GM23338 (cell line): ENCODE measurements around the gene KLHDC9. TPM values are rescaled to one million over a fixed set of nuclear protein-coding genes. Genes with fewer than 3 reads are reported as not detected.

Experiments
- ATAC-seq: fragments of 200-7000 bp; cut with Tn5 transposase; 3 replicates; pipeline ENCODE4 v1.9.1; 2020
- DNase-seq: peaks from one replicate; pipeline ENCODE4 v3.0.0-alpha.2; 2015; ENCODE audit warnings: low spot score
- H2AFZ ChIP-seq: fragments of 200-600 bp; sonication (generic); 2 replicates; pipeline ENCODE4 v1.8.0; 2016; ENCODE audit warnings: antibody characterized with exemption, mild to moderate bottlenecking, moderate library complexity
- H3F3A ChIP-seq: fragments of 200-600 bp; sonication (generic); replicated peaks from 2 replicates; pipeline ENCODE4 v1.8.0; 2017; ENCODE audit warnings: antibody characterized with exemption, mixed run types, low read depth
- H3K27ac ChIP-seq: fragments of 200-600 bp; sonication (generic); 2 replicates; pipeline ENCODE4 v1.6.1; 2016; ENCODE audit warnings: low read depth
- H3K27me3 ChIP-seq: fragments of 200-600 bp; sonication (generic); 2 replicates; pipeline ENCODE4 v1.8.0; 2016; ENCODE audit warnings: mild to moderate bottlenecking, mixed run types, moderate library complexity; ENCODE audit not compliant: insufficient read depth
- H3K36me3 ChIP-seq: fragments of 200-600 bp; sonication (generic); 2 replicates; pipeline ENCODE4 v1.8.0; 2016; ENCODE audit warnings: mild to moderate bottlenecking; ENCODE audit not compliant: insufficient read depth
- H3K4me1 ChIP-seq: fragments of 200-600 bp; sonication (generic); 2 replicates; pipeline ENCODE4 v1.8.0; 2016; ENCODE audit warnings: mild to moderate bottlenecking, moderate library complexity; ENCODE audit not compliant: insufficient read depth
- H3K4me2 ChIP-seq: fragments of 200-600 bp; sonication (generic); 2 replicates; pipeline ENCODE4 v1.7.1; 2017; ENCODE audit warnings: mixed run types
- H3K4me3 ChIP-seq: fragments of 200-600 bp; sonication (generic); 2 replicates; pipeline ENCODE4 v1.6.1; 2016; ENCODE audit warnings: mixed run types
- H3K79me2 ChIP-seq: fragments of 200-600 bp; sonication (generic); replicated peaks from 2 replicates; pipeline ENCODE4 v1.8.0; 2017; ENCODE audit warnings: mild to moderate bottlenecking; ENCODE audit not compliant: insufficient read depth
- H3K9me2 ChIP-seq: fragments of 200-600 bp; sonication (generic); 2 replicates; pipeline ENCODE4 v1.8.0; 2017; ENCODE audit not compliant: insufficient read depth
- H4K20me1 ChIP-seq: fragments of 200-600 bp; sonication (generic); replicated peaks from 2 replicates; pipeline ENCODE4 v1.8.0; 2017; ENCODE audit warnings: mild to moderate bottlenecking; ENCODE audit not compliant: insufficient read depth
- H3K27ac Mint-ChIP-seq: 2 replicates; pipeline ENCODE4 v1.8.0; 2020; ENCODE audit warnings: inconsistent platforms, mild to moderate bottlenecking, moderate library complexity, mixed read lengths
- H3K27me3 Mint-ChIP-seq: 3 replicates; pipeline ENCODE4 v1.8.0; 2022; ENCODE audit warnings: low read depth, mild to moderate bottlenecking, moderate library complexity, mixed read lengths, inconsistent platforms; ENCODE audit not compliant: insufficient read depth, poor library complexity
- H3K36me3 Mint-ChIP-seq: 3 replicates; pipeline ENCODE4 v1.8.0; 2021; ENCODE audit warnings: low read depth, mild to moderate bottlenecking, inconsistent platforms, moderate library complexity, mixed read lengths
- H3K4me1 Mint-ChIP-seq: 3 replicates; pipeline ENCODE4 v1.8.0; 2020; ENCODE audit warnings: mild to moderate bottlenecking, inconsistent platforms, mixed read lengths
- H3K4me3 Mint-ChIP-seq: 3 replicates; pipeline ENCODE4 v1.8.0; 2021; ENCODE audit warnings: moderate library complexity, mild to moderate bottlenecking, inconsistent platforms, mixed read lengths
- H3K9me3 Mint-ChIP-seq: 3 replicates; pipeline ENCODE4 v1.8.0; 2020; ENCODE audit warnings: moderate library complexity, mild to moderate bottlenecking, inconsistent platforms, mixed read lengths
- CREB1 ChIP-seq: fragments of 250-450 bp; sonication (Bioruptor Pico); IDR thresholded peaks from 2 replicates; pipeline ENCODE4 v1.5.0; 2020; ENCODE audit warnings: low read depth, mild to moderate bottlenecking, moderate library complexity
- ETS1 ChIP-seq: IDR thresholded peaks from 2 replicates; pipeline ENCODE4 v1.6.1; 2016; ENCODE audit warnings: antibody characterized with exemption
- EZH2 ChIP-seq: fragments of 200-600 bp; sonication (generic); IDR thresholded peaks from one replicate; pipeline ENCODE4 v1.8.0; 2017; ENCODE audit warnings: antibody characterized with exemption, mild to moderate bottlenecking, low read depth; ENCODE audit not compliant: unreplicated experiment
- EZH2phosphoT487 ChIP-seq: fragments of 200-600 bp; sonication (generic); IDR thresholded peaks from one replicate; pipeline ENCODE4 v1.8.1; 2018; ENCODE audit warnings: antibody characterized with exemption; ENCODE audit not compliant: unreplicated experiment
- JUNB ChIP-seq: IDR thresholded peaks from one replicate; pipeline ENCODE4 v1.6.1; 2016; ENCODE audit warnings: antibody characterized with exemption; ENCODE audit not compliant: unreplicated experiment
- NANOG ChIP-seq: IDR thresholded peaks from 2 replicates; pipeline ENCODE4 v1.6.1; 2016; ENCODE audit warnings: antibody characterized with exemption, borderline replicate concordance
- POLR2AphosphoS5 ChIP-seq: IDR thresholded peaks from 2 replicates; pipeline ENCODE4 v1.6.1; 2016; ENCODE audit warnings: antibody characterized with exemption, low read depth
- REST ChIP-seq: IDR thresholded peaks from one replicate; pipeline ENCODE4 v1.6.1; 2018; ENCODE audit warnings: antibody characterized with exemption; ENCODE audit not compliant: unreplicated experiment
- STAT1 ChIP-seq: IDR thresholded peaks from one replicate; pipeline ENCODE4 v1.6.1; 2016; ENCODE audit warnings: antibody characterized with exemption; ENCODE audit not compliant: unreplicated experiment
- ZNF114 ChIP-seq: fragments of 250-450 bp; sonication (Bioruptor Pico); IDR thresholded peaks from 2 replicates; pipeline ENCODE4 v1.5.0; 2020; ENCODE audit warnings: mild to moderate bottlenecking, moderate library complexity
- ZNF331 ChIP-seq: fragments of 250-450 bp; sonication (Bioruptor Pico); IDR thresholded peaks from 2 replicates; pipeline ENCODE4 v1.5.0; 2020; ENCODE audit warnings: low read depth, mild to moderate bottlenecking, moderate library complexity
- polyA plus RNA-seq: library from polyadenylated mRNA; unstranded; fragments of >200 nt; fragmentation: Nextera tagmentation; extraction: Ambion mirVana; gene quantifications from 2 replicates; pipeline ENCODE4 v1.2.1, GENCODE V29; 2016
- total RNA-seq: library from RNA; depleted of rRNA; stranded (reverse); fragments of >200 nt; shearing (Covaris generic); gene quantifications from 2 replicates; pipeline ENCODE4 v1.2.3, GENCODE V29; 2014
- TF ChIP-seq, protein P1 (sequence below), 2 experiments: fragments of 200-600 bp in 1 of 2; sonication (generic) in 1 of 2; conservative IDR thresholded peaks; 2 replicates each; pipeline versions ENCODE4 v1.5.1 to v1.6.1; 2016 to 2017; ENCODE audit warnings: antibody characterized with exemption in 2 of 2, low read depth in 2 of 2, mild to moderate bottlenecking in 2 of 2, moderate library complexity in 1 of 2
- TF ChIP-seq, protein P2 (sequence below): fragments of 250-450 bp; sonication (Bioruptor Pico); IDR thresholded peaks from 2 replicates; pipeline ENCODE4 v1.5.0; 2020; ENCODE audit warnings: mild to moderate bottlenecking, moderate library complexity

Gene KLHDC9
- total and polyA plus RNA-seq, 2 experiments from 2014 or later = 5.6 to 6.6 TPM

- peaks cover 29% of the 10 kb centered on the region for H3F3A ChIP-seq
- no peak overlapping the region for H2AFZ ChIP-seq
- peaks cover 14% of the 10 kb centered on the region for H3K4me1 ChIP-seq
- DNase-seq (no peak), ATAC-seq (no peak)
- peaks cover 91% of the 10 kb centered on the region for H3K79me2 ChIP-seq
- peaks cover 9% of the 10 kb centered on the region for H3K4me1 Mint-ChIP-seq
- no peak overlapping the region for H3K4me2 ChIP-seq
- no peak overlapping the region for H3K27ac Mint-ChIP-seq
- peak overlapping the region; percentile 59; the same call in 1 of the 2 replicates for H3K27ac ChIP-seq
- peaks cover 12% of the 10 kb centered on the region for H3K27me3 Mint-ChIP-seq
- TF ChIP-seq ZNF331 (CRISPR knock-in tag) (no peak), STAT1 (no peak), NANOG (no peak), CREB1 (no peak), ZNF114 (CRISPR knock-in tag) (no peak), ETS1 (no peak), EZH2phosphoT487 (no peak), EZH2 (no peak), POLR2AphosphoS5 (no peak), JUNB (no peak), REST (no peak)
- TF ChIP-seq, protein P1, sequence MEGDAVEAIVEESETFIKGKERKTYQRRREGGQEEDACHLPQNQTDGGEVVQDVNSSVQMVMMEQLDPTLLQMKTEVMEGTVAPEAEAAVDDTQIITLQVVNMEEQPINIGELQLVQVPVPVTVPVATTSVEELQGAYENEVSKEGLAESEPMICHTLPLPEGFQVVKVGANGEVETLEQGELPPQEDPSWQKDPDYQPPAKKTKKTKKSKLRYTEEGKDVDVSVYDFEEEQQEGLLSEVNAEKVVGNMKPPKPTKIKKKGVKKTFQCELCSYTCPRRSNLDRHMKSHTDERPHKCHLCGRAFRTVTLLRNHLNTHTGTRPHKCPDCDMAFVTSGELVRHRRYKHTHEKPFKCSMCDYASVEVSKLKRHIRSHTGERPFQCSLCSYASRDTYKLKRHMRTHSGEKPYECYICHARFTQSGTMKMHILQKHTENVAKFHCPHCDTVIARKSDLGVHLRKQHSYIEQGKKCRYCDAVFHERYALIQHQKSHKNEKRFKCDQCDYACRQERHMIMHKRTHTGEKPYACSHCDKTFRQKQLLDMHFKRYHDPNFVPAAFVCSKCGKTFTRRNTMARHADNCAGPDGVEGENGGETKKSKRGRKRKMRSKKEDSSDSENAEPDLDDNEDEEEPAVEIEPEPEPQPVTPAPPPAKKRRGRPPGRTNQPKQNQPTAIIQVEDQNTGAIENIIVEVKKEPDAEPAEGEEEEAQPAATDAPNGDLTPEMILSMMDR (conservative IDR thresholded peaks at IDR 0.05; ENCODE audit: low read depth in 2 of 2) = no peak
- TF ChIP-seq, protein P2, sequence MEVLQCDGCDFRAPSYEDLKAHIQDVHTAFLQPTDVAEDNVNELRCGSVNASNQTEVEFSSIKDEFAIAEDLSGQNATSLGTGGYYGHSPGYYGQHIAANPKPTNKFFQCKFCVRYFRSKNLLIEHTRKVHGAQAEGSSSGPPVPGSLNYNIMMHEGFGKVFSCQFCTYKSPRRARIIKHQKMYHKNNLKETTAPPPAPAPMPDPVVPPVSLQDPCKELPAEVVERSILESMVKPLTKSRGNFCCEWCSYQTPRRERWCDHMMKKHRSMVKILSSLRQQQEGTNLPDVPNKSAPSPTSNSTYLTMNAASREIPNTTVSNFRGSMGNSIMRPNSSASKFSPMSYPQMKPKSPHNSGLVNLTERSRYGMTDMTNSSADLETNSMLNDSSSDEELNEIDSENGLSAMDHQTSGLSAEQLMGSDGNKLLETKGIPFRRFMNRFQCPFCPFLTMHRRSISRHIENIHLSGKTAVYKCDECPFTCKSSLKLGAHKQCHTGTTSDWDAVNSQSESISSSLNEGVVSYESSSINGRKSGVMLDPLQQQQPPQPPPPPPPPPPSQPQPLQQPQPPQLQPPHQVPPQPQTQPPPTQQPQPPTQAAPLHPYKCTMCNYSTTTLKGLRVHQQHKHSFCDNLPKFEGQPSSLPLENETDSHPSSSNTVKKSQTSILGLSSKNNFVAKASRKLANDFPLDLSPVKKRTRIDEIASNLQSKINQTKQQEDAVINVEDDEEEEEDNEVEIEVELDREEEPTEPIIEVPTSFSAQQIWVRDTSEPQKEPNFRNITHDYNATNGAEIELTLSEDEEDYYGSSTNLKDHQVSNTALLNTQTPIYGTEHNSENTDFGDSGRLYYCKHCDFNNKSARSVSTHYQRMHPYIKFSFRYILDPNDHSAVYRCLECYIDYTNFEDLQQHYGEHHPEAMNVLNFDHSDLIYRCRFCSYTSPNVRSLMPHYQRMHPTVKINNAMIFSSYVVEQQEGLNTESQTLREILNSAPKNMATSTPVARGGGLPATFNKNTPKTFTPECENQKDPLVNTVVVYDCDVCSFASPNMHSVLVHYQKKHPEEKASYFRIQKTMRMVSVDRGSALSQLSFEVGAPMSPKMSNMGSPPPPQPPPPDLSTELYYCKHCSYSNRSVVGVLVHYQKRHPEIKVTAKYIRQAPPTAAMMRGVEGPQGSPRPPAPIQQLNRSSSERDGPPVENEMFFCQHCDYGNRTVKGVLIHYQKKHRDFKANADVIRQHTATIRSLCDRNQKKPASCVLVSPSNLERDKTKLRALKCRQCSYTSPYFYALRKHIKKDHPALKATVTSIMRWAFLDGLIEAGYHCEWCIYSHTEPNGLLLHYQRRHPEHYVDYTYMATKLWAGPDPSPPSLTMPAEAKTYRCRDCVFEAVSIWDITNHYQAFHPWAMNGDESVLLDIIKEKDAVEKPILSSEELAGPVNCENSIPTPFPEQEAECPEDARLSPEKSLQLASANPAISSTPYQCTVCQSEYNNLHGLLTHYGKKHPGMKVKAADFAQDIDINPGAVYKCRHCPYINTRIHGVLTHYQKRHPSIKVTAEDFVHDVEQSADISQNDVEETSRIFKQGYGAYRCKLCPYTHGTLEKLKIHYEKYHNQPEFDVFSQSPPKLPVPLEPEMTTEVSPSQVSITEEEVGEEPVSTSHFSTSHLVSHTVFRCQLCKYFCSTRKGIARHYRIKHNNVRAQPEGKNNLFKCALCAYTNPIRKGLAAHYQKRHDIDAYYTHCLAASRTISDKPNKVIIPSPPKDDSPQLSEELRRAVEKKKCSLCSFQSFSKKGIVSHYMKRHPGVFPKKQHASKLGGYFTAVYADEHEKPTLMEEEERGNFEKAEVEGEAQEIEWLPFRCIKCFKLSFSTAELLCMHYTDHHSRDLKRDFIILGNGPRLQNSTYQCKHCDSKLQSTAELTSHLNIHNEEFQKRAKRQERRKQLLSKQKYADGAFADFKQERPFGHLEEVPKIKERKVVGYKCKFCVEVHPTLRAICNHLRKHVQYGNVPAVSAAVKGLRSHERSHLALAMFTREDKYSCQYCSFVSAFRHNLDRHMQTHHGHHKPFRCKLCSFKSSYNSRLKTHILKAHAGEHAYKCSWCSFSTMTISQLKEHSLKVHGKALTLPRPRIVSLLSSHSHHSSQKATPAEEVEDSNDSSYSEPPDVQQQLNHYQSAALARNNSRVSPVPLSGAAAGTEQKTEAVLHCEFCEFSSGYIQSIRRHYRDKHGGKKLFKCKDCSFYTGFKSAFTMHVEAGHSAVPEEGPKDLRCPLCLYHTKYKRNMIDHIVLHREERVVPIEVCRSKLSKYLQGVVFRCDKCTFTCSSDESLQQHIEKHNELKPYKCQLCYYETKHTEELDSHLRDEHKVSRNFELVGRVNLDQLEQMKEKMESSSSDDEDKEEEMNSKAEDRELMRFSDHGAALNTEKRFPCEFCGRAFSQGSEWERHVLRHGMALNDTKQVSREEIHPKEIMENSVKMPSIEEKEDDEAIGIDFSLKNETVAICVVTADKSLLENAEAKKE = no peak
- peaks cover 51% of the 10 kb centered on the region for H4K20me1 ChIP-seq
- no peaks in the 10 kb centered on the region for H3K9me3 Mint-ChIP-seq
- H3K36me3 ChIP-seq = no peaks in the 10 kb centered on the region
- no peaks in the 10 kb centered on the region for H3K27me3 ChIP-seq
- H3K9me2 ChIP-seq = no peaks in the 10 kb centered on the region
- H3K36me3 Mint-ChIP-seq = peaks cover 1% of the 10 kb centered on the region; the same call in 1 of the 3 replicates
- H3K4me3 ChIP-seq = no peak overlapping the region
- H3K4me3 Mint-ChIP-seq = no peak overlapping the region
These were observed 15.8 kb downstream of the KLHDC9 start for GRCh38 chr1:161113915-161114314.
